HG03064 (cell line): ENCODE data around the gene HPF1.
"Not testable (repeated sequence)": the region's sequence is repeated elsewhere in the genome, so short reads cannot be mapped to it uniquely, and the experiment has no call there.

Experiments
- ATAC-seq: cut with Tn5 transposase; IDR thresholded peaks from one replicate; pipeline ENCODE4 v1.9.1; 2021; ENCODE audit warnings: low read depth; ENCODE audit not compliant: unreplicated experiment

Gene HPF1

GRCh38 chr4:169744601-169745000, 13.1 kb downstream of the HPF1 start:
- ATAC-seq: no peak

GRCh38 chr4:169741569-169741968, 16.2 kb downstream of the HPF1 start:
- no peak for ATAC-seq

DNA sequence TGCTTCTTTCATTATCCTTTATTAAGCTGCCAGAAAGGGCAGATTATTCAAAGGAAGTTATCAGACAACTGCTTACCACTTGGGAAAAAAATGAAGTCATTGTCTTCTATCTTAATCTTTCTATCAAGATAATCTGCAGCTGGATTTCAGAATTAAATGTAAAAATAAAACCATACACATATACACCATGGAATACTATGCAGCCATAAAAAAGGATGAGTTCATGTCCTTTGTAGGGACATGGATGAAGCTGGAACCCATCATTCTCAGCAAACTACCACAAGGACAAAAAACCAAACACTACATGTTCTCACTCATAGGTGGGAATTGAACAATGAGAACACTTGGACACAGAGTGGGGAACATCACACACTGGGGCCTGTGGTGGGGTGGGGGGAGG, 19.1 kb downstream of the HPF1 start:
- not testable (repeated sequence) for ATAC-seq

DNA sequence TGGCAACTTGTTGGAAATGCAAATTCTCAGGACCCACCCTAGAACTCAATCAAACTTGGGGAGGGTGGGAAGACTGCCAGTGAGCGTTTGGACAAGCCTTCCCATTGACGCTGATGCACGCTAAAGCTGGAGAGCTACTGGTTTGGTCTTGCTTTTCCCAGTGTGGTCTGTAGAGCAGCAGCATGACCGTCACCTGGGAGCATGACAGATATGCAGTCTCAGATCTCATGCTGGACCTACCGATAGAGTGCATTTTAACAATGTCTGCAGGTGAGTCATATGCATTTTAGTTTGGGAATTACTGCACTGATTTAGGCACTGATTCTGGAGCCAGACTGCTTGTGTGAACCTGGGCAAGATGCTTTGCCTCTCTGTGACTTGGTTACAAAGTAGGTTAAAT, 27.2 kb downstream of the HPF1 start:
- ATAC-seq: no peak

- ATAC-seq: no peak
Observed at GRCh38 chr4:169727616-169728015, 30.1 kb downstream of the HPF1 start.

- no peak for ATAC-seq
Observed at GRCh38 chr4:169724260-169724659, 33.5 kb downstream of the HPF1 start.

GRCh38 chr4:169723207-169723965, 34.4 kb downstream of the HPF1 start:
- ATAC-seq: no peak

DNA sequence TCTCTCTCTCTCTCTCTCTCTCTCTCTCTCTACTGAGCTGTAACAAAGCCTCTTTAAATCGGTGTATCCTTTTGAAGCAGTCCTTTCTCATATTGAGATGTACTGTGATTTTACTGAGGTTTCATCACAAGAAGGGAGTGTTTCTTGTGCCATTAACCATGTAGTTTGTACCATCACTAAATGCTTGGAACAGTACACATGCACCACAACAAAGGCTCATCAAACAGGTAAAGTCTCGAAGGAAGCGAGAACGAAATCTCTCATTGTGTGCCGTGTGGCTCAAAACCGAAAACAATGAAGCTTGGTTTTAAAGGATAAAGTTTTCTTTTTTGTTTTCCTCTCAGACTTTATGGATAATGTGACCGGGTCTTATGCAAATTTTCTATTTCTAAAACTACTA, 37.2 kb downstream of the HPF1 start:
- ATAC-seq: no peak

DNA sequence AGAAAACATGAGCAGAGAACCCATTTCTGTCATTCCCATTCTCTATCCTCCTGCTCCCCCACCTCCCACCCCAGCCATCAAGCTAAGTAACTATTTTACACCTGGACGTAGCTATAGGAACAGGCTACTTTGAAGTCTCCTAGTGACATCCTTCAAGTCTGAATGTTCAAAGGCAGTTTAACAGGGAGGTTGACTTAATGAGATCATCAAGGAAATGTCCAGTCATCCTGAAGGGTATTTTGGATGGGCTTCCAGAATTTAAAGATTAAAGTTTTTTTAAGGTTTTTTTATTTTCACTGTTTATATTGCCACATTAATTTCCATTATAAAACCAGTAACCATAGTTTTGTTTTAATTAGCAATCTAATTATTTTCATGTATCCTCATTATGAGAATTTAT, 41.1 kb downstream of the HPF1 start:
- no peak for ATAC-seq

- ATAC-seq: no peak
Observed at GRCh38 chr4:169715826-169716225, 41.9 kb downstream of the HPF1 start.

DNA sequence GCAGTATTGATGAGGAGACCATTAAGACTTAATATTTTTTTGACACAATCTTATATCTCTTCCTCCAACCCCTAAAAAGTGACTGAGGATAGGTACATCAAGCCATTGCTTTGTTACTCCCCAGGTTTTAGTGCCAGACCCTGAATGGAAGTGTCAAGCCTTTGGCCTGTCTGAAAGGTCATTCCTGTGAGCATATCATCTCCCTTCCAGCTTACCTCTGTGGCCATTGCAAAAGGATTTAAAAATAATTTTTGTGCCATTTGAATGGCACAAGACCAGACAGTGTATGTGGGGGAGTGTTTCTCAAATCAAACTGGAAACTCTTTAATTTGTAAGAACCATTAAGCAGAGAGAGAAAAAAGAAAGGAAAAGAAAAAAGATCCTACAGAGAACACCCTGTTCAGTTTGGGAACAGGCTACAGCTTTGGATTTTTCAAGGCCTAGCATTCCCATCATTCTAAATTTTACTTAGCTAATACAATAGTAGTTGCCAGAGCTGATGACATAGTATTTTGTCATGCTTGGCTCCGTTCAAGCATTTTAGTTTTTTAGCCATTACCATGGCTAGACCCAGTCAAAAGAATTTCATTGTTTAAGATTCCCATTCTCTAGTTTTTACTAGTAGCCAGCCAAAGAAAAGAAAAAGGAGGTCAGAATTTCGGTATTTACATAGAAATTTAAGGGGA, 49.6 kb downstream of the HPF1 start:
- ATAC-seq: no peak

DNA sequence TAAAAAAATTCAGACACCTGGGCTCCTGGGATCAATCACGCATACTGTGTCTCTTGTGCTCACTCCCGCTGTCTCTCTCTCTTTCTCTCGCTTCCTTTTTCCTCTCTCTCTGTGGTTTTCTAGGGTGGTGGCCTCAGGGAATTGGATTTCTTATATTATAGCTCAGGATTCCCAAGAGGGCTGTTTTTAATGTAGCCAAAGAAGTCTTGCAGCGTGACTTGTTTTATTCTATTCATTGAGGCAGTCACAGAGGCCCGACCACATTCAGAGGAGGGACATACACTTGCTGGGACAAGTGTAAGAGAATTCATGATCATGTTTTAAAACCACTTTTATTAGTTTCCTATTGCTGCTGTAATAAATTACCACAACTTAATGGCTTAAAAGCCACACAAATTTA, 59.4 kb downstream of the HPF1 start:
- no peak for ATAC-seq

DNA sequence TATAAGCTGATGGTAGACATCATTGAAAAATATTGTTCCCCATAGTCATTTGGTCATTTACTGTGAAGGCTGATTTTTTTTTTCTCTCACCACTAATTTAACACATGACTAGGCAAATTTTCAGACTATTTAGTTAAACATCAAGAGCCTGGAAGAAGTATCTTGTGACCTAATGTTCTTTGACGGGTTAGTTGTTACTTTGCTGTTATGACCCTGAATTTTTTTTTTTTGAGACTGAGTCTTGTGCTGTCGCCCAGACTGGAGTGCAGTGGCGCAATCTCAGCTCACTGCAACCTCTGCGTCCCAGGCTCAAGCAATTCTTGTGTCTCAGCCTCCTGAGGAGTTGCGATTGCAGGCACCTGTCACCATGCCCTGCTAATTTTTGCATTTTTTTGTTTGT, 67.0 kb downstream of the HPF1 start:
- no peak for ATAC-seq

GRCh38 chr4:169689681-169690080, 68.1 kb downstream of the HPF1 start:
- no peak for ATAC-seq

- no peak for ATAC-seq
Observed at GRCh38 chr4:169682372-169683047, 75.2 kb downstream of the HPF1 start.
